Measurements from ENCODE around the gene SLC14A1.
A peak's percentile ranks its signal among the peaks of the same experiment; 100 is the strongest.

Gene SLC14A1

GRCh38 chr18:45723567-45724355 lies at the start of gene SLC14A1:
SLC14A1 (plus strand) TSS chr18:45724181; CDS start chr18:45730321, 6,140 bp downstream.
- no peak for DNase-seq (ENCODE audit: low read depth)

GRCh38 chr18:45677276-45677807 lies 46.6 kb upstream of the SLC14A1 start:
- no peak for DNase-seq (ENCODE audit: low read depth)

- DNase-seq (ENCODE audit: low read depth), result no peak
These were observed 45.5 kb upstream of the SLC14A1 start for GRCh38 chr18:45678441-45678840.

GRCh38 chr18:45678850-45679249 lies 45.1 kb upstream of the SLC14A1 start:
- DNase-seq (ENCODE audit: low read depth), result no peak

GRCh38 chr18:45680066-45680690 lies 43.8 kb upstream of the SLC14A1 start:
- no peak for DNase-seq (ENCODE audit: low read depth)

- DNase-seq (ENCODE audit: low read depth), result no peak
These were observed 41.8 kb upstream of the SLC14A1 start for GRCh38 chr18:45682181-45682580.

GRCh38 chr18:45684341-45685115 lies 39.5 kb upstream of the SLC14A1 start:
- no peak for DNase-seq (ENCODE audit: low read depth)

GRCh38 chr18:45686891-45687611 lies 36.9 kb upstream of the SLC14A1 start:
- DNase-seq (ENCODE audit: low read depth), result no peak

- DNase-seq (ENCODE audit: low read depth), result no peak
These were observed 36.4 kb upstream of the SLC14A1 start for GRCh38 chr18:45687621-45688020.

- DNase-seq (ENCODE audit: low read depth), result no peak
These were observed 35.9 kb upstream of the SLC14A1 start for GRCh38 chr18:45688113-45688512.

GRCh38 chr18:45688833-45689232 lies 35.1 kb upstream of the SLC14A1 start:
- DNase-seq (ENCODE audit: low read depth), result no peak

- no peak for DNase-seq (ENCODE audit: low read depth)
These were observed 34.6 kb upstream of the SLC14A1 start for GRCh38 chr18:45689396-45689795.

- DNase-seq (ENCODE audit: low read depth), result peak; percentile 60
These were observed 32.8 kb upstream of the SLC14A1 start for GRCh38 chr18:45690975-45691815.

GRCh38 chr18:45691816-45692179 lies 32.2 kb upstream of the SLC14A1 start:
- no peak for DNase-seq (ENCODE audit: low read depth)

GRCh38 chr18:45702708-45703265 lies 21.2 kb upstream of the SLC14A1 start:
- no peak for DNase-seq (ENCODE audit: low read depth)

- DNase-seq (ENCODE audit: low read depth), result no peak
These were observed 15.2 kb upstream of the SLC14A1 start for GRCh38 chr18:45708831-45709230.

- DNase-seq (ENCODE audit: low read depth), result no peak
These were observed 11.9 kb upstream of the SLC14A1 start for GRCh38 chr18:45712061-45712460.

- DNase-seq (ENCODE audit: low read depth), result no peak
These were observed 10.7 kb upstream of the SLC14A1 start for GRCh38 chr18:45713239-45713638.

- no peak for DNase-seq (ENCODE audit: low read depth)
These were observed 8.7 kb upstream of the SLC14A1 start for GRCh38 chr18:45715212-45715780.

GRCh38 chr18:45719106-45719505 lies 4.9 kb upstream of the SLC14A1 start:
- DNase-seq (ENCODE audit: low read depth), result no peak

Data from stimulated activated CD8-positive, alpha-beta memory T cell treated with anti-CD3 and anti-CD28 coated beads, Interleukin-7, amount 100 ng/mL, for 24 hours (primary cell).